Measurements from ENCODE around the gene SAMD3.
A peak's percentile ranks its signal among the peaks of the same experiment; 100 is the strongest.
"Not testable (repeated sequence)": the region's sequence is repeated elsewhere in the genome, so short reads cannot be mapped to it uniquely, and the experiment has no call there.

Gene SAMD3

GRCh38 chr6:130140084-130140483 lies 82.7 kb downstream of the SAMD3 start:
- FAIRE-seq = no peak
- no peak for DNase-seq (ENCODE audit: insufficient read length, low spot score)

GRCh38 chr6:130138909-130139242 lies 83.9 kb downstream of the SAMD3 start:
- FAIRE-seq (no peak), DNase-seq (ENCODE audit: insufficient read length, low spot score) (no peak)

- DNase-seq (ENCODE audit: insufficient read length, low spot score) = no peak
- peak; percentile 94 for FAIRE-seq
Measured at GRCh38 chr6:130138116-130138908, 84.4 kb downstream of the SAMD3 start.

GRCh38 chr6:130136798-130137197 lies 86.0 kb downstream of the SAMD3 start:
- DNase-seq (ENCODE audit: insufficient read length, low spot score) = no peak
- FAIRE-seq = no peak

GRCh38 chr6:130134582-130134981 lies 88.2 kb downstream of the SAMD3 start:
- peak; percentile 58 for FAIRE-seq

GRCh38 chr6:130132286-130132701 lies 90.5 kb downstream of the SAMD3 start:
- DNase-seq (ENCODE audit: insufficient read length, low spot score) (no peak), FAIRE-seq (no peak)

More at GRCh38 chr6:130134582-130134981, 88.2 kb downstream of the SAMD3 start:
- DNase-seq (ENCODE audit: insufficient read length, low spot score) = no peak

GRCh38 chr6:130129762-130130246 lies 92.9 kb downstream of the SAMD3 start:
- FAIRE-seq = no peak
- DNase-seq (ENCODE audit: insufficient read length, low spot score) = no peak

- FAIRE-seq (no peak), DNase-seq (ENCODE audit: insufficient read length, low spot score) (no peak)
Measured at GRCh38 chr6:130128326-130128725, 94.4 kb downstream of the SAMD3 start.

- FAIRE-seq = peak; percentile 62
- no peak for DNase-seq (ENCODE audit: insufficient read length, low spot score)
Measured at GRCh38 chr6:130127195-130127594, 95.6 kb downstream of the SAMD3 start.

- FAIRE-seq = no peak
- no peak for DNase-seq (ENCODE audit: insufficient read length, low spot score)
Measured at GRCh38 chr6:130122243-130122642, 100.5 kb downstream of the SAMD3 start.

GRCh38 chr6:130120731-130121130 lies 102.0 kb downstream of the SAMD3 start:
- peak; percentile 45 for FAIRE-seq

GRCh38 chr6:130119211-130119610 lies 103.5 kb downstream of the SAMD3 start:
- DNase-seq (ENCODE audit: insufficient read length, low spot score) = no peak
- FAIRE-seq = no peak

More at GRCh38 chr6:130120731-130121130, 102.0 kb downstream of the SAMD3 start:
- no peak for DNase-seq (ENCODE audit: insufficient read length, low spot score)

GRCh38 chr6:130118236-130118635 lies 104.5 kb downstream of the SAMD3 start:
- DNase-seq (ENCODE audit: insufficient read length, low spot score) (no peak), FAIRE-seq (peak; percentile 75)

- DNase-seq (ENCODE audit: insufficient read length, low spot score) = not testable (repeated sequence)
- peak; percentile 39 for FAIRE-seq
Measured at GRCh38 chr6:130117187-130117701, 105.5 kb downstream of the SAMD3 start.

GRCh38 chr6:130116273-130116672 lies 106.5 kb downstream of the SAMD3 start:
- FAIRE-seq = no peak
- no peak for DNase-seq (ENCODE audit: insufficient read length, low spot score)

- FAIRE-seq (peak; percentile 98), DNase-seq (ENCODE audit: insufficient read length, low spot score) (peak; percentile 29)
Measured at GRCh38 chr6:130115036-130115435, 107.7 kb downstream of the SAMD3 start.

- no peak for FAIRE-seq
- DNase-seq (ENCODE audit: insufficient read length, low spot score) = no peak
Measured at GRCh38 chr6:130113201-130113710, 109.5 kb downstream of the SAMD3 start.

GRCh38 chr6:130111031-130111430 lies 111.7 kb downstream of the SAMD3 start:
- peak; percentile 45 for FAIRE-seq
- no peak for DNase-seq (ENCODE audit: insufficient read length, low spot score)

GRCh38 chr6:130107710-130108109 lies 115.0 kb downstream of the SAMD3 start:
- DNase-seq (ENCODE audit: insufficient read length, low spot score) (no peak), FAIRE-seq (no peak)

- FAIRE-seq = peak; percentile 82
- no peak for DNase-seq (ENCODE audit: insufficient read length, low spot score)
Measured at GRCh38 chr6:130105996-130106704, 116.6 kb downstream of the SAMD3 start.

GRCh38 chr6:130099119-130099518 lies 123.6 kb downstream of the SAMD3 start:
- no peak for DNase-seq (ENCODE audit: insufficient read length, low spot score)
- no peak for FAIRE-seq

Measured in GM19239 (cell line).